Subcutaneous abdominal adipose tissue (tissue), 5 donors: ENCODE data around the gene CEBPE.

ENCODE experiments used
- H3K27ac ChIP-seq: one replicate; pipeline ENCODE4 v1.7.0; 2013; ENCODE audit warnings: low read depth, mild to moderate bottlenecking, inconsistent platforms, low read length, moderate library complexity
- H3K27me3 ChIP-seq, 5 donors: one replicate each; pipeline ENCODE4 v1.7.0; 2013; ENCODE audit warnings: low read length in 5 of 5, inconsistent platforms in 1 of 5; ENCODE audit not compliant: control insufficient read depth in 5 of 5, insufficient read depth in 4 of 5
- H3K36me3 ChIP-seq, 5 donors: one replicate each; pipeline ENCODE4 v1.7.0; 2013; ENCODE audit warnings: low read length in 5 of 5; ENCODE audit not compliant: control insufficient read depth in 5 of 5, insufficient read depth in 5 of 5
- H3K4me1 ChIP-seq, 5 donors: one replicate each; pipeline ENCODE4 v1.7.0; 2013; ENCODE audit warnings: low read length in 5 of 5, mild to moderate bottlenecking in 3 of 5, moderate library complexity in 1 of 5; ENCODE audit not compliant: control insufficient read depth in 5 of 5, insufficient read depth in 5 of 5
- H3K4me3 ChIP-seq, 5 donors: one replicate each; pipeline ENCODE4 v1.7.0; 2013; ENCODE audit warnings: low read length in 5 of 5, low read depth in 1 of 5
- H3K9ac ChIP-seq, 5 donors: one replicate each; pipeline ENCODE4 v1.7.0; 2013; ENCODE audit warnings: low read length in 5 of 5, mild to moderate bottlenecking in 4 of 5, moderate library complexity in 3 of 5
- H3K9me3 ChIP-seq, 5 donors: one replicate each; pipeline ENCODE4 v1.7.0; 2013; ENCODE audit warnings: low read length in 5 of 5; ENCODE audit not compliant: control insufficient read depth in 5 of 5
- donor health status: healthy.
- donor health status: healthy.
- donor health status: healthy.
- donor health status: healthy.
- donor health status: healthy.

Gene CEBPE

GRCh38 chr14:23118506-23119362, at the start of gene CEBPE:
Gene CEBPE, minus strand, starts transcription at chr14:23119255. Its CDS starts 164 bp downstream, at chr14:23119091.
- no peak within 1 kb of the TSS for H3K27ac ChIP-seq

GRCh38 chr14:23168246-23168645, 49.2 kb upstream of the CEBPE start:
- no peak overlapping the region for H3K9ac ChIP-seq
- H3K4me3 ChIP-seq: no peak overlapping the region
- peaks cover 0 to 21% (median 16%) of the 10 kb centered on the region in 5 donors for H3K4me1 ChIP-seq
- no peaks in the 10 kb centered on the region for H3K27me3 ChIP-seq
- no peaks in the 10 kb centered on the region for H3K9me3 ChIP-seq
- no peaks in the 10 kb centered on the region for H3K36me3 ChIP-seq
- no peak overlapping the region for H3K27ac ChIP-seq

More at GRCh38 chr14:23118506-23119362, at the start of gene CEBPE:
- Histone ChIP-seq H3K4me3 (no peak within 1 kb of the TSS), H3K36me3 (no peaks in the 10 kb centered on the region), H3K9ac (no peak within 1 kb of the TSS), H3K27me3 (peaks cover 0 to 5% (median 0%) of the 10 kb centered on the region in 5 donors), H3K9me3 (no peaks in the 10 kb centered on the region), H3K4me1 (peaks cover 3 to 32% (median 19%) of the 10 kb centered on the region in 5 donors)

DNA sequence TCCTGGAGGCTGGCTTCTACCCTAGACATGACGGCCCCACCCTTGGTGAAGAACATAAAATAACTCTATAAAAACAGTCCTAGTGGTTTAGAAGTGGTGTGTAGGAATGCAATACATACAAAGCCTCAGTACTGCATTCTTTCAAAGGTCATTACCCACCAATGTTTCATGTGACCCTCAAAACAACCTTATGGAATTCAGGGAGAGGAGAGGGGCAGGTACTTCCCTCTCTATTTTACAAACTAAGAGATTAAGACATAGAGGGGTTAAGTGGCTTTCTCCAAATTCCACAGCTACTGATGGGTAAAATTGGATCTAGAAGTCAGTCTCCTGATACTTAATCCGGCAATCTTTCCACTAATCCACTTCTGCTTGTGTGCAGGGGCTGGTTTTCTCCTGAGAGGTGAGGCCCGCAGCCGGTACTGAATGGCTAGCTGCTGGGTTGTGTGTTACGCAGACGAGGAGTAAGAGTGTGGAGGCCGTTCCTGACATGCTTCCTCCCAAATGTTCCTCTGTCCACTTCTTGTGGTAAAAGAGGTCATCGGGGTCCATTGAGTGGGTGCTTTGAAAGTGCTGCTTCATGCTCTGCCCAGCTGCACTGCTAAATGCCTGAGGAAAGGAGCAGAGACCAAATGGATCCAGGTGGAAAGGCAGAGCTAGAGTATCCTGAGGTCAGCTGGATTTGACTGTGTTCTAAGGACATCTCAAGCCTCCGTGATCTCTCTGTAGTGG, 48.2 kb upstream of the CEBPE start:
- Histone ChIP-seq H3K4me3 (no peak overlapping the region), H3K27ac (no peak overlapping the region), H3K9me3 (no peaks in the 10 kb centered on the region), H3K36me3 (no peaks in the 10 kb centered on the region), H3K27me3 (no peaks in the 10 kb centered on the region), H3K9ac (no peak overlapping the region), H3K4me1 (peaks cover 0 to 29% (median 23%) of the 10 kb centered on the region in 5 donors)

- Histone ChIP-seq H3K36me3 (no peaks in the 10 kb centered on the region), H3K4me1 (peaks cover 1 to 46% (median 40%) of the 10 kb centered on the region in 5 donors), H3K9me3 (no peaks in the 10 kb centered on the region), H3K27me3 (no peaks in the 10 kb centered on the region), H3K9ac (no peak overlapping the region), H3K4me3 (no peak overlapping the region), H3K27ac (no peak overlapping the region)
Observed at GRCh38 chr14:23164949-23165348, 45.9 kb upstream of the CEBPE start.

DNA sequence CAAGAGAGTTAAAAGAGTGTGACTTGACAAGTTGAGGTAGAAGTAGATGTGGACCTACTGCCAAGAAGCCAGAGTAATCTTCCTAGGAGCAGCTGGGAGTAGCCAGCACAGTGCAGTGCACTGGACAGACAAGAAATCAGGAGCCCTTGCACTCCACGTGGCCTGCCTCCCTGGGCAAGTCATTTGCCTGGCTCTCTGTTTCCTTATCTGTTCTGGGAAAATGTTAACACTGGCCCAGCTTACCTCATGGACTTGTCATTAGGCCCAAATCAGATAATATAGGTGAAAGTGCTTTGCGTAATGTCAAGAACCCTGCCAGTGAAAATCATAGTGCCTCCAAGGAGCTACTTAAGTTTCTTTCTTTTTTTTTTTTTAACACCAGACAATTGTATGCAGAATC, 45.2 kb upstream of the CEBPE start:
- Histone ChIP-seq H3K9me3 (no peaks in the 10 kb centered on the region), H3K4me3 (no peak overlapping the region), H3K9ac (no peak overlapping the region), H3K36me3 (no peaks in the 10 kb centered on the region), H3K4me1 (peaks cover 1 to 53% (median 47%) of the 10 kb centered on the region in 5 donors), H3K27me3 (no peaks in the 10 kb centered on the region), H3K27ac (peak overlapping the region; percentile 39)

- Histone ChIP-seq H3K4me1 (peaks cover 1 to 54% (median 52%) of the 10 kb centered on the region in 5 donors), H3K27ac (peak overlapping the region; percentile 39), H3K9ac (no peak overlapping the region), H3K36me3 (no peaks in the 10 kb centered on the region), H3K27me3 (no peaks in the 10 kb centered on the region), H3K9me3 (no peaks in the 10 kb centered on the region), H3K4me3 (no peak overlapping the region)
Observed at GRCh38 chr14:23163830-23164229, 44.8 kb upstream of the CEBPE start.

DNA sequence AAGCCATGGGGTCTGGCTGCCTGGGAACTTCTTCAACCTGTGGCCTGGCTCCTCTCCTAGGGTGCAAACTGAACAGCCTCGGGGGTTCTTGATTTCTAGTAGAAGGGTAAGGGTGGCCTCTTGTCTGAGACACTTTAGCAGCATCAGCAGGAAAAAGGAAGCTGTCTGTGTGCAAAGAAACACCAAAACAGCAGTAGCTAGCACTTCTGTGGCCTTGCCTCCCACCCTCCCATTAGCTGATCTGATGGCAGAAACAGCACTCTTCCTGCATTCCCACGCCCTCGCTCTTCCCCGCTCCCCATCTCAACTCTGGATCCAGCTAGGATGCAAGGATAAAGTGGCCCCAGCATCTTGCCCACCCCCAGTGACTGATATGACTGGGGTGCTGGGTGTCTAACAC, 43.7 kb upstream of the CEBPE start:
- no peaks in the 10 kb centered on the region for H3K9me3 ChIP-seq
- no peak overlapping the region for H3K4me3 ChIP-seq
- H3K27ac ChIP-seq: no peak overlapping the region
- no peaks in the 10 kb centered on the region for H3K27me3 ChIP-seq
- no peak overlapping the region for H3K9ac ChIP-seq
- H3K36me3 ChIP-seq: no peaks in the 10 kb centered on the region
- peaks cover 1 to 48% (median 45%) of the 10 kb centered on the region in 5 donors for H3K4me1 ChIP-seq

DNA sequence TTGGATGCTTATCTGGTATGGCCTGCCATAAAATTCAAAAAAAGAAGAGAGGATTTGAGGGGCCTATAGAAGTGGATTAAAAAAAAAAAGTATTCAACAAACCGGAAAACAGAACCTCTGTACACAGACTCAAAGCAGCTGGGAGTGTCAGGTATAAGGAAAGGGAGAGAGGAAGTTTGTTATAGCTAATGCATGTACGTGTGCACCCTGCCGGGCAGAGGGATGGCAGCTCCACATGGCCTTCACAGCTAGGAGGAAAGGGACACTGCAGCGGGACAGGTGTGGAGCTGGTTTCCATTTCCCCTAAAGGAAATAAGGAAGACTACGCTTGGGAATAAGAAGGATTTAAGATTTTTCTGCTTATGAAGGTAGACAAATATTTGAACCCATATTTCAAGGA, 43.0 kb upstream of the CEBPE start:
- Histone ChIP-seq H3K4me1 (peaks cover 1 to 48% (median 42%) of the 10 kb centered on the region in 5 donors), H3K4me3 (no peak overlapping the region), H3K27me3 (no peaks in the 10 kb centered on the region), H3K9ac (no peak overlapping the region), H3K27ac (no peak overlapping the region), H3K36me3 (no peaks in the 10 kb centered on the region), H3K9me3 (no peaks in the 10 kb centered on the region)

- Histone ChIP-seq H3K9me3 (no peaks in the 10 kb centered on the region), H3K27me3 (no peaks in the 10 kb centered on the region), H3K4me1 (peaks cover 1 to 48% (median 42%) of the 10 kb centered on the region in 5 donors), H3K9ac (peak overlapping the region in 1 of 5 donors; percentile 29), H3K27ac (peak overlapping the region; percentile 88), H3K4me3 (peak overlapping the region in 2 of 5 donors; percentile 8 to 54), H3K36me3 (no peaks in the 10 kb centered on the region)
Observed at GRCh38 chr14:23160924-23161522, 42.0 kb upstream of the CEBPE start.
